Fibroblast of lung (primary cell): ENCODE measurements around the gene MESD. TPM values are rescaled to one million over a fixed set of nuclear protein-coding genes. Genes with fewer than 3 reads are reported as not detected.

Experiments
- DNase-seq, 2 donors: peaks; one replicate each; pipeline versions ENCODE4 v3.0.0 to v3.0.0-alpha.2; 2010; ENCODE audit warnings: low read depth in 2 of 2
- H2AFZ ChIP-seq: 2 replicates; pipeline ENCODE4 v1.5.1; 2012; ENCODE audit warnings: low read length, control low read depth, inconsistent platforms
- H3K27ac ChIP-seq: 2 replicates; pipeline ENCODE4 v1.5.1; 2011; ENCODE audit warnings: low read length, control low read depth; ENCODE audit not compliant: insufficient read depth
- H3K27me3 ChIP-seq: 2 replicates; pipeline ENCODE4 v1.5.1; 2011; ENCODE audit warnings: mild to moderate bottlenecking, low read length; ENCODE audit not compliant: control insufficient read depth, insufficient read depth
- H3K36me3 ChIP-seq: 2 replicates; pipeline ENCODE4 v1.5.1; 2011; ENCODE audit warnings: low read length; ENCODE audit not compliant: control insufficient read depth, insufficient read depth
- H3K4me1 ChIP-seq: 2 replicates; pipeline ENCODE4 v1.5.1; 2011; ENCODE audit warnings: low read length; ENCODE audit not compliant: control insufficient read depth, insufficient read depth; ENCODE audit errors: extremely low read depth
- H3K4me2 ChIP-seq: 2 replicates; pipeline ENCODE4 v1.5.1; 2011; ENCODE audit warnings: low read length, control low read depth; ENCODE audit not compliant: insufficient read depth; ENCODE audit errors: extremely low read depth
- H3K4me3 ChIP-seq, 4 experiments: fragments of 200-600 bp in 1 of 4; sonication (generic) in 1 of 4; replicated peaks in 1 of 4; 2 replicates each; pipeline ENCODE4 v1.5.1; 2011 to 2016; ENCODE audit warnings: low read length in 4 of 4, low read depth in 3 of 4, mild to moderate bottlenecking in 3 of 4, control low read depth in 2 of 4, inconsistent platforms in 1 of 4, mixed read lengths in 1 of 4; ENCODE audit not compliant: insufficient read depth in 1 of 4; ENCODE audit errors: control extremely low read depth in 1 of 4
- H3K79me2 ChIP-seq: 2 replicates; pipeline ENCODE4 v1.5.1; 2012; ENCODE audit warnings: mild to moderate bottlenecking, low read length, inconsistent platforms; ENCODE audit not compliant: control insufficient read depth, insufficient read depth
- H3K9ac ChIP-seq: 2 replicates; pipeline ENCODE4 v1.5.1; 2011; ENCODE audit warnings: mild to moderate bottlenecking, low read length, control low read depth; ENCODE audit not compliant: insufficient read depth
- H3K9me3 ChIP-seq: 2 replicates; pipeline ENCODE4 v1.5.1; 2012; ENCODE audit warnings: low read depth, low read length; ENCODE audit not compliant: control insufficient read depth, insufficient read depth
- H4K20me1 ChIP-seq: 2 replicates; pipeline ENCODE4 v1.5.1; 2011; ENCODE audit warnings: low read length; ENCODE audit not compliant: control insufficient read depth, insufficient read depth; ENCODE audit errors: extremely low read depth
- EZH2 ChIP-seq: IDR thresholded peaks from 2 replicates; pipeline ENCODE4 v1.5.1; 2012; ENCODE audit warnings: low read length, control low read depth, mild to moderate bottlenecking; ENCODE audit errors: missing control alignments
- polyA minus RNA-seq: library from RNA; depleted of rRNA, polyadenylated mRNA; stranded (reverse); fragments of >200 nt; gene quantifications from 2 replicates; pipeline ENCODE4 v1.2.3, GENCODE V29; 2011; ENCODE audit warnings: low replicate concordance
- polyA plus RNA-seq, 2 donors: library from polyadenylated mRNA; depleted of rRNA in 1 of 2; stranded (reverse) in 1 of 2; unstranded in 1 of 2; fragments of >200 nt; gene quantifications; 2 replicates each; pipeline ENCODE4 v1.2.1, GENCODE V29; 2011 to 2012; ENCODE audit warnings: missing spikeins in 1 of 2
- total RNA-seq: library from RNA; depleted of rRNA; stranded (reverse); fragments of >200 nt; gene quantifications from 2 replicates; pipeline ENCODE4 v1.2.1, GENCODE V29; 2014
- TF ChIP-seq, protein P1 (sequence below), 2 donors: IDR thresholded peaks in 1 of 2; conservative IDR thresholded peaks in 1 of 2; 1 replicate in 1 of 2; 2 replicates in 1 of 2; pipeline ENCODE4 v1.5.1; 2011 to 2012; ENCODE audit warnings: low read length in 2 of 2, control low read depth in 1 of 2, inconsistent platforms in 1 of 2, low read depth in 1 of 2, mild to moderate bottlenecking in 1 of 2

The MESD gene
- total RNA-seq (19.8 and 21.3 TPM in 2 replicates), polyA plus RNA-seq (26.0 and 27.3 TPM in 2 replicates), polyA minus RNA-seq (5.3 and 7.1 TPM in 2 replicates)
- polyA plus RNA-seq (2012), result 31.7 and 32.4 TPM in 2 replicates

DNA sequence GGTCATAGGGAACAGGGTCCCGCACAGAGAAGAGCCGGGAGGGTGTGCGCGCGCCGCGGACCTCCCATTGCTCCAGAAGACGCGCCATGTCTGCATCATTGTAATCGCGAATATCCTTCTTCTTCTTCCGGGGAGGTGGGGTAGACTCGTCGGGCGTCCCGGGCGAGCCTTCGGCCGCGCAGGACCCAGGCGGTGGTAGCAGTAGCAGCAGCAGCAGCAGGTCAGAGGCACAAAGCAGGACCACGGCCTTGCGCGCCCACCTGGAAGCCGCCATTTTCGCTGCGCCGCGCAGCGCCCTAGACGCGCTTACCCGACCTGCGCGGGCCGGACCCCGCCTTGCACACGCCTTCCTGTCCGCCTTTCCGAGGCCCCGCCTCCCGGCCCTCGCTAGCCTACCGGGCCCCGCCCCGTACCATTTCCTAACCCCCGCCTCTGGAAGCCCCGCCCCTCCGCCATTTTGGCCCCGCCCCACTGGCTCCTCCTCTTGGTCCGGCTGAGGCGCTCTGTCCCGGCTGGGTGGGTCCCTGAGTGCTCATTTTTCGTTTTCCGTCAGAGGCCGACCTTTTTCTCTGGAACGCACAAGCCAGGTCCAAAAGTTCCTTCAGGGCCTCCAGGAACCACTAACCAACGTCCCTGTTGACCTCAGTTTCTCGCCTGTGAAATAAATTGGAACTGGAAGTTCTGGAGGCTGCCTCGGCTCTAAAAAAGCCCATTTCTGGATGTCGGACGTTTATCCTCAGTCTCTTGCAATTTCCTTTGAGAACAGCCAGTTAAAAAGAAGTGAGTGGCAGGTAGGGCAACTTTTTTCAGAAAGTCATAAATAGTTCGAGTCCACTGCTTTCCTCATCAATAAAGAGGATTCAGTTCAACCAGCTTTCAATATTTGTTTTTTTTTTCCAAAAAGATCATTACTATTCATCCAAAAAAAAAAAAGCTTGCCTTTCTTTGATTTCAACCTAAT is at the start of gene MESD:
TSS of gene MESD (minus strand) at position 302 of the 961 bp plus-strand sequence. CDS start at position 274, 28 bp downstream.
- peaks cover 9% of the 10 kb centered on the region for H3K4me1 ChIP-seq
- DNase-seq, result peak; percentile 91 to 95
- H3K27me3 ChIP-seq, result no peaks in the 10 kb centered on the region

DNA sequence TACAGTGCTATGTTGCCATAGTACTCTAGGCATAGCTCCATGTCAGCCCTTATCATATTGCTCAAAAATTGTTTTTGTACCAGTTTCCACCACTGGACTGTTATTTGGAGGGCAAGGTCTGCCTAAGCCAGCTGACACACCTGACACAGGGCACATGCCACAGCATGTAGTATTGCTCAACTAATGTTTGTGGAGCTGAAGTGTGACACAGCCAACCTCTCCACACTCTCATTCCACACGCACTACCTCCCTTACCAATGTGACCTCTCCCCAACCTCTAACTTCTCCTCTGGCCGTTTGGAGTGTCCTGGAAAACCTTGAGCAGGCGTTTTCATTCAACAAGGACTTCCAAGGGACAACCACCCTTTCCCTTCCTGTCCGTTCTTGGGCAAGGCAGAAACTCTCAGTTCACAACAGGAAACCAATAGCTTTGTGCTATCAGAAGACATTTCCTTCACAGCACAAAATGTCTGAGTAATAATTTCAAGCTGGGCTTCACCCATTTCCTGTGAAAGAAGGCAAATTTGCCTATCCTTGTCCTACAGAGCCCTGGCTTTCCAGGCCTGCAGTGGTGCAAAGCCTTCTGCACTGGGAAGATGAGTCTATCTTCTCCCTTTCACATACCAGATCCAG is 49.5 kb upstream of the MESD start:
- H2AFZ ChIP-seq, result no peak overlapping the region
- H3K36me3 ChIP-seq, result no peaks in the 10 kb centered on the region
- H4K20me1 ChIP-seq, result no peaks in the 10 kb centered on the region
- TF ChIP-seq, protein P1, sequence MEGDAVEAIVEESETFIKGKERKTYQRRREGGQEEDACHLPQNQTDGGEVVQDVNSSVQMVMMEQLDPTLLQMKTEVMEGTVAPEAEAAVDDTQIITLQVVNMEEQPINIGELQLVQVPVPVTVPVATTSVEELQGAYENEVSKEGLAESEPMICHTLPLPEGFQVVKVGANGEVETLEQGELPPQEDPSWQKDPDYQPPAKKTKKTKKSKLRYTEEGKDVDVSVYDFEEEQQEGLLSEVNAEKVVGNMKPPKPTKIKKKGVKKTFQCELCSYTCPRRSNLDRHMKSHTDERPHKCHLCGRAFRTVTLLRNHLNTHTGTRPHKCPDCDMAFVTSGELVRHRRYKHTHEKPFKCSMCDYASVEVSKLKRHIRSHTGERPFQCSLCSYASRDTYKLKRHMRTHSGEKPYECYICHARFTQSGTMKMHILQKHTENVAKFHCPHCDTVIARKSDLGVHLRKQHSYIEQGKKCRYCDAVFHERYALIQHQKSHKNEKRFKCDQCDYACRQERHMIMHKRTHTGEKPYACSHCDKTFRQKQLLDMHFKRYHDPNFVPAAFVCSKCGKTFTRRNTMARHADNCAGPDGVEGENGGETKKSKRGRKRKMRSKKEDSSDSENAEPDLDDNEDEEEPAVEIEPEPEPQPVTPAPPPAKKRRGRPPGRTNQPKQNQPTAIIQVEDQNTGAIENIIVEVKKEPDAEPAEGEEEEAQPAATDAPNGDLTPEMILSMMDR (conservative IDR thresholded peaks at IDR 0.05 in 1 of 2, IDR thresholded peaks at IDR 0.05 in 1 of 2; ENCODE audit: low read depth in 1 of 2, low read length in 2 of 2), result no peak
- no peak for TF ChIP-seq EZH2
- no peak for DNase-seq
- no peak overlapping the region for H3K4me2 ChIP-seq
- no peak overlapping the region for H3K27ac ChIP-seq
- no peaks in the 10 kb centered on the region for H3K9me3 ChIP-seq
- no peak overlapping the region for H3K4me3 ChIP-seq
- H3K4me1 ChIP-seq, result no peaks in the 10 kb centered on the region
- H3K79me2 ChIP-seq, result no peaks in the 10 kb centered on the region
- H3K9ac ChIP-seq, result no peak overlapping the region
- H3K27me3 ChIP-seq, result no peaks in the 10 kb centered on the region

More for the DNA sequence above, at the start of gene MESD:
- peak within 1 kb of the TSS; percentile 91 for H3K27ac ChIP-seq
- H3K79me2 ChIP-seq, result peaks cover 41% of the 10 kb centered on the region
- H3K4me2 ChIP-seq, result peak within 1 kb of the TSS; percentile 95
- peak within 1 kb of the TSS; percentile 95 for H2AFZ ChIP-seq
- no peaks in the 10 kb centered on the region for H3K36me3 ChIP-seq
- TF ChIP-seq, protein P1 (conservative IDR thresholded peaks at IDR 0.05 in 1 of 2, IDR thresholded peaks at IDR 0.05 in 1 of 2; ENCODE audit: low read depth in 1 of 2, low read length in 2 of 2), result no peak
- TF ChIP-seq EZH2, result no peak
- H4K20me1 ChIP-seq, result no peaks in the 10 kb centered on the region
- H3K4me3 ChIP-seq, result peak within 1 kb of the TSS; percentile 78 to 98 (median 92)
- no peaks in the 10 kb centered on the region for H3K9me3 ChIP-seq
- H3K9ac ChIP-seq, result peak within 1 kb of the TSS; percentile 83
